MM.1S (cell line): ENCODE data around the gene ANKRD13D.

ENCODE experiments used
- EZH2 ChIP-seq: fragments of 300-600 bp; sonication (generic); optimal IDR thresholded peaks from 2 replicates; pipeline ENCODE3; 2017; ENCODE audit warnings: low read depth, mild to moderate bottlenecking, antibody characterized with exemption, low read length, mixed read lengths
- EZH2phosphoT487 ChIP-seq: fragments of 300-600 bp; sonication (generic); IDR thresholded peaks from 2 replicates; pipeline ENCODE4 v1.6.1; 2018; ENCODE audit warnings: antibody characterized with exemption, low read length
- TF ChIP-seq, protein P1 (sequence below): fragments of 300-600 bp; sonication (generic); IDR thresholded peaks from 2 replicates; pipeline ENCODE4 v1.5.1; 2016; ENCODE audit warnings: antibody characterized with exemption, low read length, mixed read lengths

DNA sequence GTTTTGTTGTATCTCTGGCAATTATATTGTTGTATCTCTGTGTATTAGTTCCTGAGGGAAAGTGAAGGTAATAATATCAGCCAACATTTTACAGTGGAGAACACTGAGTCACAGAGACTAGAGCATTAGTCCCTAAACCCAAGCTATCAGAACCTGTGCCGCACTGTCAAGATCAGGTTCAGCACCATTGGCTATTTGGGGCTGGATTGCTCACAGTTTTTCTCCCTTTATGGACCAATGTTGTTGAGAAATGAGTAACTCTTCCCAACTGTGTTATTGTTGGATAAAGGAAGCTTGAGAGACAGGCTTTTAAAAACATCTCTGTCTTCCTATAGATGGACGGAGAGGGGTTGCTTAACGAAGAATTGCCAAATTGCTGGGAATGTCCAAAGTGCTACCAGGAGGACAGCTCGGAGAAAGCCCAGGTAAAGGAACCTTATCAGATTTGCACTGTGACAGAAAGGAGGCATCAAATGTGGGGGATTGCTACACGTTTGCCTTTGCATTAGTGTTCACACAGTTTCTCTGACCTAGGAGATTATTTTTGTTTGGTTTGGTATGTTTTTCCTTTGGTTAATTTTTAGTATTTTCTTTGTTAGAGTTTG is 41.1 kb upstream of the ANKRD13D start:
- TF ChIP-seq, protein P1, sequence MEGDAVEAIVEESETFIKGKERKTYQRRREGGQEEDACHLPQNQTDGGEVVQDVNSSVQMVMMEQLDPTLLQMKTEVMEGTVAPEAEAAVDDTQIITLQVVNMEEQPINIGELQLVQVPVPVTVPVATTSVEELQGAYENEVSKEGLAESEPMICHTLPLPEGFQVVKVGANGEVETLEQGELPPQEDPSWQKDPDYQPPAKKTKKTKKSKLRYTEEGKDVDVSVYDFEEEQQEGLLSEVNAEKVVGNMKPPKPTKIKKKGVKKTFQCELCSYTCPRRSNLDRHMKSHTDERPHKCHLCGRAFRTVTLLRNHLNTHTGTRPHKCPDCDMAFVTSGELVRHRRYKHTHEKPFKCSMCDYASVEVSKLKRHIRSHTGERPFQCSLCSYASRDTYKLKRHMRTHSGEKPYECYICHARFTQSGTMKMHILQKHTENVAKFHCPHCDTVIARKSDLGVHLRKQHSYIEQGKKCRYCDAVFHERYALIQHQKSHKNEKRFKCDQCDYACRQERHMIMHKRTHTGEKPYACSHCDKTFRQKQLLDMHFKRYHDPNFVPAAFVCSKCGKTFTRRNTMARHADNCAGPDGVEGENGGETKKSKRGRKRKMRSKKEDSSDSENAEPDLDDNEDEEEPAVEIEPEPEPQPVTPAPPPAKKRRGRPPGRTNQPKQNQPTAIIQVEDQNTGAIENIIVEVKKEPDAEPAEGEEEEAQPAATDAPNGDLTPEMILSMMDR, result no peak
- no peak for TF ChIP-seq EZH2
- no peak for TF ChIP-seq EZH2phosphoT487
